ENCODE measurements around the gene TBX10.
"Not testable (repeated sequence)": the region's sequence is repeated elsewhere in the genome, so short reads cannot be mapped to it uniquely, and the experiment has no call there.

The TBX10 gene

GRCh38 chr11:67640021-67640757, 626 bp upstream of the TBX10 start:
- Histone ChIP-seq H3K4me1 (ENCODE audit: control insufficient read depth, low read length) (peaks cover 17% of the 10 kb centered on the region), H4K20me1 (ENCODE audit: control insufficient read depth, insufficient read depth, low read depth, low read length) (no peaks in the 10 kb centered on the region), H3F3A (ENCODE audit: control insufficient read depth, insufficient read depth) (0 out of 2 replicates have a peak, but pooled peaks cover 6% of the 10 kb centered on the region)

DNA sequence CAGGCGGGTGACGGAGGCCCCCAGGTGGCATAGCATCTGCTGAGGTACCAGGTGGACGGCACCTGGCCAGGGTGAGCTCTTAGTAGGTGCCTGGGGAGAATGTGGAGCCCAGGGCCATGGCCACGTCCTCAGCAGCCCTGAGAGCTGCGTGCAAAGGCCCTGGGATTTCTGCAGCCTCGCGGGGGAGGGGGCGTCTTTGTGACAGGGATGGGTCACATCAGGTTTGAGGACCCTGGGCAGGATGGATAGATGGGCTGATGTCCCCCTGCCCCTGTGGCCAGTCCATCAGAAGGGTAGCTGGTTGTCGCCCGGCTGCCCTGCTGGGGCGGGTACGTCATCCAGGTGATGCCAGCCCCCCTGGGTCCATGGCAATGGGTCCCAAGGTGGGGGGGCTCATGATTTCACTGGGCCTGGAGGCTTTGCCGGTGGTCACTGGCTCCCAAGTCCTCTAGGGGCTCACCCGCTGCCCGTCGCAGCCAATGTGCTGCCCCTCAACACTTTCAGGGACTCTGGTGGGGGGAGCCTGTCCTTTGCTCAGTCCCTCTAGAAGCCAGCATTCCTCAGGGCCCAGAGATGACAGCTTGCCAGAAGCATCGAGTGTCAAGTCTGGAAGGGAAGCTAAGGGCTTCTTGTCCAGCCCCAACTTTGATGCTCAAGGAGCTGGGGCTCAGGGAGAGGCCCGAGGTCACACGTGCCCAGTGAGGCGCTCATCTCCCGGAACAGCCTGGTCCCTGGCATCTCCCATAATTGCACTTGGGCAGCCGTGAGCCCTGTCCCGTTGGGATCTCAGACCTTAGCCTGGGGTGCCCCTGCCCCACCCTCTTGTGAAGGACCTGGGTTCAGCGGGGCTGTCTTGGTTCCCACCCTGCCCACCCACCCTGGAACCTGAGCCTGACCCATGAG, 777 bp downstream of the TBX10 start:
- H3K9me2 ChIP-seq (replicated peaks; ENCODE audit: control insufficient read depth, low read length) = no peaks in the 10 kb centered on the region
- TF ChIP-seq, protein P1, sequence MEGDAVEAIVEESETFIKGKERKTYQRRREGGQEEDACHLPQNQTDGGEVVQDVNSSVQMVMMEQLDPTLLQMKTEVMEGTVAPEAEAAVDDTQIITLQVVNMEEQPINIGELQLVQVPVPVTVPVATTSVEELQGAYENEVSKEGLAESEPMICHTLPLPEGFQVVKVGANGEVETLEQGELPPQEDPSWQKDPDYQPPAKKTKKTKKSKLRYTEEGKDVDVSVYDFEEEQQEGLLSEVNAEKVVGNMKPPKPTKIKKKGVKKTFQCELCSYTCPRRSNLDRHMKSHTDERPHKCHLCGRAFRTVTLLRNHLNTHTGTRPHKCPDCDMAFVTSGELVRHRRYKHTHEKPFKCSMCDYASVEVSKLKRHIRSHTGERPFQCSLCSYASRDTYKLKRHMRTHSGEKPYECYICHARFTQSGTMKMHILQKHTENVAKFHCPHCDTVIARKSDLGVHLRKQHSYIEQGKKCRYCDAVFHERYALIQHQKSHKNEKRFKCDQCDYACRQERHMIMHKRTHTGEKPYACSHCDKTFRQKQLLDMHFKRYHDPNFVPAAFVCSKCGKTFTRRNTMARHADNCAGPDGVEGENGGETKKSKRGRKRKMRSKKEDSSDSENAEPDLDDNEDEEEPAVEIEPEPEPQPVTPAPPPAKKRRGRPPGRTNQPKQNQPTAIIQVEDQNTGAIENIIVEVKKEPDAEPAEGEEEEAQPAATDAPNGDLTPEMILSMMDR (IDR thresholded peaks at IDR 0.05; ENCODE audit: low read depth, low read length, poor library complexity, severe bottlenecking) = no peak
- 0 out of 2 replicates have a peak, but pooled peaks cover 6% of the 10 kb centered on the region for H3F3A ChIP-seq (ENCODE audit: control insufficient read depth, insufficient read depth)
- H3K79me2 ChIP-seq (ENCODE audit: control insufficient read depth, low read length) = no peaks in the 10 kb centered on the region
- H4K20me1 ChIP-seq (ENCODE audit: control insufficient read depth, insufficient read depth, low read depth, low read length) = no peaks in the 10 kb centered on the region
- no peak overlapping the region for H3K4me2 ChIP-seq (ENCODE audit: low read length)
- no peak overlapping the region for H3K4me3 ChIP-seq (ENCODE audit: low read length)
- no peaks in the 10 kb centered on the region for H3K27me3 ChIP-seq (ENCODE audit: control insufficient read depth, low read length)
- no peak overlapping the region for H3K27ac ChIP-seq (ENCODE audit: low read depth, low read length)
- peaks cover 9% of the 10 kb centered on the region; the same call in 1 of the 2 replicates for H3K4me1 ChIP-seq (ENCODE audit: control insufficient read depth, low read length)
- H3K9me3 ChIP-seq (ENCODE audit: control insufficient read depth, insufficient read depth, low read length) = no peaks in the 10 kb centered on the region
- no peaks in the 10 kb centered on the region for H3K36me3 ChIP-seq (ENCODE audit: control insufficient read depth, low read length)

More at GRCh38 chr11:67640021-67640757, 626 bp upstream of the TBX10 start:
- TF ChIP-seq, protein P1 (IDR thresholded peaks at IDR 0.05; ENCODE audit: low read depth, low read length, poor library complexity, severe bottlenecking) = peak; percentile 92
- no peak for TF ChIP-seq EZH2phosphoT487 (IDR thresholded peaks at IDR 0.05; ENCODE audit: borderline replicate concordance, low read length)
- no peak overlapping the region for H3K4me2 ChIP-seq (ENCODE audit: low read length)
- H3K36me3 ChIP-seq (ENCODE audit: control insufficient read depth, low read length) = no peaks in the 10 kb centered on the region
- no peak overlapping the region for H3K27ac ChIP-seq (ENCODE audit: low read depth, low read length)
- peaks cover 6% of the 10 kb centered on the region; the same call in 1 of the 2 replicates for H3K79me2 ChIP-seq (ENCODE audit: control insufficient read depth, low read length)
- H3K9me2 ChIP-seq (replicated peaks; ENCODE audit: control insufficient read depth, low read length) = no peaks in the 10 kb centered on the region
- no peaks in the 10 kb centered on the region for H3K9me3 ChIP-seq (ENCODE audit: control insufficient read depth, insufficient read depth, low read length)
- no peak overlapping the region for H3K4me3 ChIP-seq (ENCODE audit: low read length)
- H3K27me3 ChIP-seq (ENCODE audit: control insufficient read depth, low read length) = no peaks in the 10 kb centered on the region

DNA sequence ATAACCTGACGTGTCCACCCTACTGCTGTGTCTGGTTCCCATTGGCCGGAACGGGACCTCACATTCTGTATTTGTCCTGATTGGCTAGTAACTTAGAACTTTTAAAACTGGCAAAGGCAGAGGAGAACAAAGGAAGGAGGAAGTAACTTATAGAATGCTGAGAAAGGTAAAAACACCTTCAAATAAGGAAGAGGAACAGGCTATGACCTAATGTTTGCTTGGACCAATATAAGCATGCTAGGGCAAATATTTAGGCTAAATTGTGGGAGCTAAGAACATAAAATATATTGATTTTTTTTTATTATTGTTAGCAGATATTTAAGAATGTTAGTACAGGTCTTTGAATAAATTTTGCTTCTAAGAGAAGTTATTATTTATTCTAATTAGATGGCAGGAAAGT, 2.1 kb downstream of the TBX10 start:
- not testable (repeated sequence) for H3K27me3 ChIP-seq (ENCODE audit: control insufficient read depth, low read length); H4K20me1 ChIP-seq (ENCODE audit: control insufficient read depth, insufficient read depth, low read depth, low read length); H3K9me2 ChIP-seq (replicated peaks; ENCODE audit: control insufficient read depth, low read length); H3K79me2 ChIP-seq (ENCODE audit: control insufficient read depth, low read length); H3K4me3 ChIP-seq (ENCODE audit: low read length); H3K36me3 ChIP-seq (ENCODE audit: control insufficient read depth, low read length); H3K4me2 ChIP-seq (ENCODE audit: low read length); H3K27ac ChIP-seq (ENCODE audit: low read depth, low read length); H3K9me3 ChIP-seq (ENCODE audit: control insufficient read depth, insufficient read depth, low read length); H3F3A ChIP-seq (ENCODE audit: control insufficient read depth, insufficient read depth); H3K4me1 ChIP-seq (ENCODE audit: control insufficient read depth, low read length)

DNA sequence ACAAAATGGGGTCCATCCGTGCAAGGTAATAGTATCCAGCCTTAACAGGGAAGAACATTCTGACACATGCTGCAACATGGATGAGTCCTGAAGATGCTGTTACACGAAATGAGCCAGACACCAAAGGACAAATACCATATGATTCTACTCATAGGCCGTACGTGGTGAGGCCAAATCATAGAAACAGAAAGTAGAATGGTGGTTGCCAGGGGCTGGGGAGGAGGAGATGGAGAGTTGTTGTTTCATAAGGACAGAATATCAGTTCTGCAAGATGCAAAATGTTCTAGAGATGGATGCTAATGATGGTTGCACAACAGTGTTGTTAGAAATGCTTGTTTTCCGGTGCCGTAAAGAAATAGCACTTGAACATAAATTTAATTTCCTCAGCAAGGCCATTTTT, 2.6 kb downstream of the TBX10 start:
- Histone ChIP-seq H3K4me1 (ENCODE audit: control insufficient read depth, low read length) (peaks cover 9% of the 10 kb centered on the region; the same call in 1 of the 2 replicates), H3K36me3 (ENCODE audit: control insufficient read depth, low read length) (no peaks in the 10 kb centered on the region), H3K9me2 (replicated peaks; ENCODE audit: control insufficient read depth, low read length) (no peaks in the 10 kb centered on the region), H3F3A (ENCODE audit: control insufficient read depth, insufficient read depth) (0 out of 2 replicates have a peak, but pooled peaks cover 6% of the 10 kb centered on the region), H3K79me2 (ENCODE audit: control insufficient read depth, low read length) (no peaks in the 10 kb centered on the region), H3K27me3 (ENCODE audit: control insufficient read depth, low read length) (no peaks in the 10 kb centered on the region), H3K9me3 (ENCODE audit: control insufficient read depth, insufficient read depth, low read length) (no peaks in the 10 kb centered on the region), H4K20me1 (ENCODE audit: control insufficient read depth, insufficient read depth, low read depth, low read length) (no peaks in the 10 kb centered on the region), H3K4me3 (ENCODE audit: low read length) (no peak overlapping the region), H3K4me2 (ENCODE audit: low read length) (no peak overlapping the region), H3K27ac (ENCODE audit: low read depth, low read length) (no peak overlapping the region)
- TF ChIP-seq, protein P1 (IDR thresholded peaks at IDR 0.05; ENCODE audit: low read depth, low read length, poor library complexity, severe bottlenecking) = no peak
- no peak for TF ChIP-seq EZH2phosphoT487 (IDR thresholded peaks at IDR 0.05; ENCODE audit: borderline replicate concordance, low read length)
